ENCODE data around the gene CC2D1B. TPM values are rescaled to one million over a fixed set of nuclear protein-coding genes. Genes with fewer than 3 reads are reported as not detected.

The CC2D1B gene
- total RNA-seq, 1 donor from 2014 or later: 11.3 TPM

DNA sequence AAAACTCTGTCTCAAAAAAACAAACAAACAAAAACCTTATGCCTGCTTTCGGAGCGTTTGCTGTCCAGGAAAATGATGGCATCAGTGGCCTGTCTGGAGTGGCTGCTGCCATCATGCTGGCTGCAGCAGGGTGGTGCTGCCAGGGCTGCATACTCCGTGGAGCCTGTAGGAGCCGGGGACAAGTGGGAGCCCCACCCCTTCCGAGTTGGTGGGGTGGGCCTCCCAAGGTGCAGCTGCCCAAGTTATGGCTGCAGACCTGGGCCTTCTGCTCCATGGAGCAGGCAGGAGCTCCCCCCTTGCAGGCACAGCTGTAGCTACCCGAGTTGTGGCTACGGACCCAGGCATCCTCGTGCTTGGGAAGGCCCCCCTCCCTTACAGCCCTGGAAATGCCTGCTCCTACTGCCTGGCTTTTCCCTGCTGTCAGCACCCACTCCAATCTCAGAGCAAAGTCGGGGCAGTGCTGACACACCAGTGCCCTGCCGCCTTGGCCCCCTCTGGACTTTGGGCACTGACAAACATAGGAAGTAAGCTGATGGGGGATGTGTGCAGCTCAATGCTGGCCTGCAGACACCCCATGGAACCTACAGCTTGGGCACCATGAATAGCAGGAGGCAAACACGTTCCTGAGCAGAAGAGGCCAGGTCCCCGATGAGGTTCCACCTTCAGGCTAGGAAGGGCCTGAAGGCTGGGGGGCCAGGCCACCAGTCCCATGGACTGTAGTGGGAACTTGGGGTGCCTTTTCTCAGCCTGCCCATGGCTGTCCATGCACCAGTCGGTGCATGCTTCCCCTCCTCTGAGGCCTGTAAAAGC is 60.4 kb downstream of the CC2D1B start:
- DNase-seq (ENCODE audit: low spot score): no peak

Other genes with a start within 250 kb of the CC2D1B start
- gene ZFYVE9, start 224.1 kb downstream of the CC2D1B start, total RNA-seq (ENCODE audit: insufficient read depth, low replicate concordance): 27.9 TPM
- 0.48 TPM for gene ORC1, start 38.2 kb upstream of the CC2D1B start, total RNA-seq (ENCODE audit: insufficient read depth, low replicate concordance)
- 9.4 TPM for gene PRPF38A, start 38.4 kb upstream of the CC2D1B start, total RNA-seq (ENCODE audit: insufficient read depth, low replicate concordance)
- 87.4 TPM for gene TUT4, start 186.9 kb upstream of the CC2D1B start, total RNA-seq (ENCODE audit: insufficient read depth, low replicate concordance)
- 96.8 TPM for gene GPX7, start 236.2 kb upstream of the CC2D1B start, total RNA-seq (ENCODE audit: insufficient read depth, low replicate concordance)

Measured in umbilical cord (tissue), 2 donors.